ENCODE results near the gene ETV7. TPM values are rescaled to one million over a fixed set of nuclear protein-coding genes. Genes with fewer than 3 reads are reported as not detected.

ETV7 gene
- total RNA-seq, 1 donor from 2014 or later = not detected

GRCh38 chr6:36362551-36363370 is 24.7 kb downstream of the ETV7 start:
- H3K27me3 Mint-ChIP-seq (ENCODE audit: low read depth) = no peaks in the 10 kb centered on the region
- no peak overlapping the region for H3K4me3 Mint-ChIP-seq
- TF ChIP-seq, protein P1, sequence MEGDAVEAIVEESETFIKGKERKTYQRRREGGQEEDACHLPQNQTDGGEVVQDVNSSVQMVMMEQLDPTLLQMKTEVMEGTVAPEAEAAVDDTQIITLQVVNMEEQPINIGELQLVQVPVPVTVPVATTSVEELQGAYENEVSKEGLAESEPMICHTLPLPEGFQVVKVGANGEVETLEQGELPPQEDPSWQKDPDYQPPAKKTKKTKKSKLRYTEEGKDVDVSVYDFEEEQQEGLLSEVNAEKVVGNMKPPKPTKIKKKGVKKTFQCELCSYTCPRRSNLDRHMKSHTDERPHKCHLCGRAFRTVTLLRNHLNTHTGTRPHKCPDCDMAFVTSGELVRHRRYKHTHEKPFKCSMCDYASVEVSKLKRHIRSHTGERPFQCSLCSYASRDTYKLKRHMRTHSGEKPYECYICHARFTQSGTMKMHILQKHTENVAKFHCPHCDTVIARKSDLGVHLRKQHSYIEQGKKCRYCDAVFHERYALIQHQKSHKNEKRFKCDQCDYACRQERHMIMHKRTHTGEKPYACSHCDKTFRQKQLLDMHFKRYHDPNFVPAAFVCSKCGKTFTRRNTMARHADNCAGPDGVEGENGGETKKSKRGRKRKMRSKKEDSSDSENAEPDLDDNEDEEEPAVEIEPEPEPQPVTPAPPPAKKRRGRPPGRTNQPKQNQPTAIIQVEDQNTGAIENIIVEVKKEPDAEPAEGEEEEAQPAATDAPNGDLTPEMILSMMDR (conservative IDR thresholded peaks at IDR 0.05) = no peak
- H3K27ac Mint-ChIP-seq (ENCODE audit: unreplicated experiment) = peak overlapping the region; percentile 79
- peaks cover 25% of the 10 kb centered on the region for H3K4me1 Mint-ChIP-seq
- no peaks in the 10 kb centered on the region for H3K36me3 Mint-ChIP-seq (ENCODE audit: low read depth)
- DNase-seq (ENCODE audit: low read depth, low spot score) = no peak
- H3K9me3 Mint-ChIP-seq = no peaks in the 10 kb centered on the region

GRCh38 chr6:36361071-36361470 is 26.4 kb downstream of the ETV7 start:
- Mint-ChIP-seq H3K9me3 (no peaks in the 10 kb centered on the region), H3K4me3 (no peak overlapping the region), H3K27me3 (ENCODE audit: low read depth) (no peaks in the 10 kb centered on the region), H3K27ac (ENCODE audit: unreplicated experiment) (no peak overlapping the region), H3K36me3 (ENCODE audit: low read depth) (no peaks in the 10 kb centered on the region), H3K4me1 (peaks cover 30% of the 10 kb centered on the region)
- no peak for DNase-seq (ENCODE audit: low read depth, low spot score)
- TF ChIP-seq, protein P1 (conservative IDR thresholded peaks at IDR 0.05) = no peak

GRCh38 chr6:36360241-36361054 is 27.0 kb downstream of the ETV7 start:
- TF ChIP-seq, protein P1 (conservative IDR thresholded peaks at IDR 0.05) = peak; percentile 83
- DNase-seq (ENCODE audit: low read depth, low spot score) = peak; percentile 80
- Mint-ChIP-seq H3K9me3 (no peaks in the 10 kb centered on the region), H3K4me3 (no peak overlapping the region), H3K27me3 (ENCODE audit: low read depth) (no peaks in the 10 kb centered on the region), H3K4me1 (peaks cover 30% of the 10 kb centered on the region), H3K27ac (ENCODE audit: unreplicated experiment) (peak overlapping the region; percentile 51), H3K36me3 (ENCODE audit: low read depth) (no peaks in the 10 kb centered on the region)

GRCh38 chr6:36358226-36358915 is 29.1 kb downstream of the ETV7 start:
- Mint-ChIP-seq H3K27me3 (ENCODE audit: low read depth) (peaks cover 3% of the 10 kb centered on the region), H3K27ac (ENCODE audit: unreplicated experiment) (peak overlapping the region; percentile 73), H3K36me3 (ENCODE audit: low read depth) (no peaks in the 10 kb centered on the region), H3K4me1 (peaks cover 30% of the 10 kb centered on the region), H3K4me3 (peak overlapping the region; percentile 22), H3K9me3 (peaks cover 3% of the 10 kb centered on the region)
- TF ChIP-seq, protein P1 (conservative IDR thresholded peaks at IDR 0.05) = no peak
- no peak for DNase-seq (ENCODE audit: low read depth, low spot score)

DNA sequence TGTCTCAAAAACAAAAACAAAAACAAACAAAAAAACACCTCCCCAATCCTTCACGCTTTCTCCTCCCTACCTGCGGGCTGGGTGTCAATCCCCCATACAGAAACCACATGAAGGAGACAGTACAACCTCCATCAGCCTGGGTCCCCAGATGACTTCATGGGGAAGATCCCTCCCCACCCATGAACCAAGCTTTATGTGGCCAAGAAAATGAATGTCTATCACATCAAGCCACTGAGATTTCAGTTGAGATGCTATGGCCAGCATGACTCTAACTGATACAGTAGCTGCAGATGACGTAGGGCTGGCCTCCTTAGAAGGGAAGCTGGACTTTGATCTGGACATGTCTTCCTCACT is 29.6 kb downstream of the ETV7 start:
- no peak for DNase-seq (ENCODE audit: low read depth, low spot score)
- Mint-ChIP-seq H3K4me1 (peaks cover 27% of the 10 kb centered on the region), H3K36me3 (ENCODE audit: low read depth) (no peaks in the 10 kb centered on the region), H3K9me3 (peaks cover 5% of the 10 kb centered on the region), H3K27me3 (ENCODE audit: low read depth) (peaks cover 3% of the 10 kb centered on the region), H3K27ac (ENCODE audit: unreplicated experiment) (peak overlapping the region; percentile 73), H3K4me3 (peak overlapping the region; percentile 22)
- TF ChIP-seq, protein P1 (conservative IDR thresholded peaks at IDR 0.05) = no peak

Data from neural crest cell (in vitro differentiated cells).